Neuron (in vitro differentiated cells): ENCODE data around the gene RPL32.
A peak's percentile ranks its signal among the peaks of the same experiment; 100 is the strongest.
"Not testable (repeated sequence)": the region's sequence is repeated elsewhere in the genome, so short reads cannot be mapped to it uniquely, and the experiment has no call there.

Experiments
- H2AFZ ChIP-seq: one replicate; pipeline ENCODE4 v1.6.1; 2013; ENCODE audit warnings: low read depth, mild to moderate bottlenecking, inconsistent platforms, low read length, moderate library complexity
- H3K27me3 ChIP-seq: one replicate; pipeline ENCODE4 v1.6.1; 2013; ENCODE audit warnings: low read length; ENCODE audit not compliant: insufficient read depth
- H3K36me3 ChIP-seq: one replicate; pipeline ENCODE4 v1.6.1; 2013; ENCODE audit warnings: low read length; ENCODE audit not compliant: insufficient read depth
- H3K4me1 ChIP-seq: one replicate; pipeline ENCODE4 v1.6.1; 2013; ENCODE audit warnings: low read length; ENCODE audit not compliant: insufficient read depth
- H3K4me3 ChIP-seq: 2 replicates; pipeline ENCODE4 v1.5.1; 2013; ENCODE audit warnings: mild to moderate bottlenecking, low read length, moderate library complexity
- H3K9me3 ChIP-seq: one replicate; pipeline ENCODE4 v1.6.1; 2013; ENCODE audit warnings: low read length

RPL32 gene

GRCh38 chr3:12841149-12841969 lies at the start of gene RPL32:
Gene RPL32 (minus strand): TSS chr3:12841565. CDS start chr3:12840237, 1,328 bp downstream.
- Histone ChIP-seq H2AFZ (peak within 1 kb of the TSS; percentile 76), H3K27me3 (peaks cover 4% of the 10 kb centered on the region), H3K4me1 (peaks cover 22% of the 10 kb centered on the region), H3K36me3 (peaks cover 37% of the 10 kb centered on the region), H3K9me3 (no peaks in the 10 kb centered on the region), H3K4me3 (peak within 1 kb of the TSS; percentile 93)

- Histone ChIP-seq H3K36me3 (no peaks in the 10 kb centered on the region), H3K4me1 (peaks cover 2% of the 10 kb centered on the region), H3K4me3 (no peak overlapping the region), H2AFZ (no peak overlapping the region), H3K9me3 (no peaks in the 10 kb centered on the region), H3K27me3 (peaks cover 5% of the 10 kb centered on the region)
These were observed 49.4 kb upstream of the RPL32 start for GRCh38 chr3:12890610-12891390.

DNA sequence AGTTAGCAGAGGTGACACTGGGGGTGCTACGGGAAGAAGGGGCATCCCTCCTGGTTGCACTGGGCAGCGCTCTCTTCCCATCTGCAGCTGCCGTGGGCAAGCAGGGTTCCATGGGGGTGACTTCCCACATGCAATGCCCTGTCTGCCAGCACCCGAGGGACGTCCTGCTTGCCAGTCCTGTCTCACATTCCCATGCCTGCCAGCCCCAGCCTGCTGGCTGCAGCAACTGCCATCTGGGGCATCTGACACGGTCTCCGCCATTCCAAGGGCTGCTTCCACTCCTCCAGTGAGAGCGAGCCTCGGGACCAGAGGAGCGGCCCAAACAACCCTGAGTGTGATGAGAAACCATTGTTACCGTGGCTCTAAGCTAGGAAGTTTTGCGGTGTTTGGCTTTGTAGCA lies 45.4 kb upstream of the RPL32 start:
- Histone ChIP-seq H3K4me3 (no peak overlapping the region), H3K36me3 (no peaks in the 10 kb centered on the region), H3K27me3 (peaks cover 5% of the 10 kb centered on the region), H3K4me1 (peaks cover 1% of the 10 kb centered on the region), H2AFZ (no peak overlapping the region), H3K9me3 (no peaks in the 10 kb centered on the region)

- H3K4me3 ChIP-seq, result no peak overlapping the region
- H3K9me3 ChIP-seq, result no peaks in the 10 kb centered on the region
- H3K36me3 ChIP-seq, result no peaks in the 10 kb centered on the region
- no peaks in the 10 kb centered on the region for H3K4me1 ChIP-seq
- H2AFZ ChIP-seq, result no peak overlapping the region
- peaks cover 5% of the 10 kb centered on the region for H3K27me3 ChIP-seq
These were observed 44.8 kb upstream of the RPL32 start for GRCh38 chr3:12886106-12886679.

DNA sequence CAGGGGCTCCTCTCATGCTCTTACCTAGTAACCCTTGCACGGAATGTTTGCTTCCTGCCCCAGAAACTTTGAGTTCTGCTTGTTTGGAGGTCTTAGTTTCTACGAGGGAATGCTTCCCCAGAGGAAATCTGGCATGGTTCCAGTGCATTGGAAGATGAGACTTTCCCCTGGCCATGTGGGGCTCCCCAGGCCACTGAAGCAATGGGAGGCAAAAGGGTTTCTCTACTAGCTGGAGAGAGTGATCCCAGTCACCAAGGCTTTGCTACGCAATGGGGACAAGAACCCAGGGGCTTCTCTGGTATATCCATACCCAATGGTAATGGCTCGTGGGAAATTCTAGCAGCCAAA lies 44.2 kb upstream of the RPL32 start:
- Histone ChIP-seq H3K36me3 (no peaks in the 10 kb centered on the region), H3K4me1 (no peaks in the 10 kb centered on the region), H3K9me3 (no peaks in the 10 kb centered on the region), H3K4me3 (no peak overlapping the region), H2AFZ (no peak overlapping the region), H3K27me3 (peaks cover 2% of the 10 kb centered on the region)

DNA sequence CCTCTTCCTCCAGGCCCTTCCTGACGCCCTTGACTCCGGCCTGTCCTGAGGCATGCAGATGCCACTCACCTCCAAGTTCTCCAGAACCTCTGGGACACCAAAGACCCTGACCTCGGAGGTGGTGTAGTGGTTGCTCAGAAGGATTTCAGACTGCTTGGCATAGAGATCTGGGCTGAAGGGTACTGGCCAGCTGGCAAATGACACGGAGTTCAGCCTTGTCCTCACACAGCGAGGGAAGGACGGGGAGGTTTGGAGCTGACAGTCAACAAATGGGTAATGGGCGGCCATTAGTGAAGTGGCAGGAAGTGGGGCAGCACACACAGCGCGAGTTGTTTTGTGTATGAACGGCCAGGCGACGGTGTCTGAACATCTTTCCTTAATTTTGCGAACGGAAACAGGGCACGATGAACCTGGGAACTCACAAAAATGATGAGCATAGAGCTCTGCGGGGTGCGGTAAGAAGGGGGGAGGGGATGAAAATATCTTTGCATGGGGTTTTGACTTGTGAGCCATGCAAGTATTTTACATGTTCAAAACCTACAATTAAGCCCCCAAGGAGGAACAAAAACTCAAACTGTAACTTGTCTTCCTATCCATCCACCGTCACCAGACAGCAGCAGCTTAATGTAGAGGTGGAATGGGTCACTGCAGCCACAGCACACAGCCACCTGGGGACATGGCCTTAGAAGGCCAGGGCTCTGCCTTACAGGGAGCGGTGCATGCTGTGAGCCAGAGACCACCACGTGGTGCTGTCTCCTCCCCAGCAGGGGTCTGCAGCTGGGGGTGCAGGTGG lies 43.6 kb upstream of the RPL32 start:
- no peak overlapping the region for H2AFZ ChIP-seq
- no peaks in the 10 kb centered on the region for H3K9me3 ChIP-seq
- H3K4me3 ChIP-seq, result no peak overlapping the region
- H3K36me3 ChIP-seq, result no peaks in the 10 kb centered on the region
- H3K27me3 ChIP-seq, result no peaks in the 10 kb centered on the region
- H3K4me1 ChIP-seq, result no peaks in the 10 kb centered on the region

GRCh38 chr3:12884186-12884680 lies 42.9 kb upstream of the RPL32 start:
- no peaks in the 10 kb centered on the region for H3K9me3 ChIP-seq
- peaks cover 3% of the 10 kb centered on the region for H3K4me1 ChIP-seq
- H3K36me3 ChIP-seq, result no peaks in the 10 kb centered on the region
- no peak overlapping the region for H3K4me3 ChIP-seq
- H2AFZ ChIP-seq, result no peak overlapping the region
- no peaks in the 10 kb centered on the region for H3K27me3 ChIP-seq

- no peak overlapping the region for H3K4me3 ChIP-seq
- H3K36me3 ChIP-seq, result no peaks in the 10 kb centered on the region
- peaks cover 6% of the 10 kb centered on the region for H3K4me1 ChIP-seq
- H3K9me3 ChIP-seq, result no peaks in the 10 kb centered on the region
- H3K27me3 ChIP-seq, result no peaks in the 10 kb centered on the region
- H2AFZ ChIP-seq, result no peak overlapping the region
These were observed 41.3 kb upstream of the RPL32 start for GRCh38 chr3:12882336-12883310.

DNA sequence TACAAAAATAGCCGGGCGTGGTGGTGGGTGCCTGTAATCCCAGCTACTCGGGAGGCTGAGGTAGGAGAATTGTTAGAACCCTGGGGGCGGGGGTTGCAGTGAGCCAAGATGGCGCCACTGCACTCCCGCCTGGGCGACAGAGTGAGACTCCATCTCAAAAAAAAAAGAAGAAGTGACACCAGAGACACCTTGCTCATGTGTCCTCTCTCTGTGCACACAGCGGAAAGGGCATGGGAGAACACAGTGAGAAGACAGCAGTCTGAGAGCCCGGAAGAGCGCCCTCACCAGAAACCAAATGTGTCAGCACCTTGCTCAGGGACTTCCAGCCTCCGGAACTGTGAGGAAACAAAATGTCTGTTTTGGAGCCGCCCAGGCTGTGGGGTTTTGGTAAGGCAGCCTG lies 40.5 kb upstream of the RPL32 start:
- not testable (repeated sequence) for H3K4me3 ChIP-seq, H3K27me3 ChIP-seq, H2AFZ ChIP-seq, H3K9me3 ChIP-seq, H3K36me3 ChIP-seq
- peaks cover 12% of the 10 kb centered on the region for H3K4me1 ChIP-seq

DNA sequence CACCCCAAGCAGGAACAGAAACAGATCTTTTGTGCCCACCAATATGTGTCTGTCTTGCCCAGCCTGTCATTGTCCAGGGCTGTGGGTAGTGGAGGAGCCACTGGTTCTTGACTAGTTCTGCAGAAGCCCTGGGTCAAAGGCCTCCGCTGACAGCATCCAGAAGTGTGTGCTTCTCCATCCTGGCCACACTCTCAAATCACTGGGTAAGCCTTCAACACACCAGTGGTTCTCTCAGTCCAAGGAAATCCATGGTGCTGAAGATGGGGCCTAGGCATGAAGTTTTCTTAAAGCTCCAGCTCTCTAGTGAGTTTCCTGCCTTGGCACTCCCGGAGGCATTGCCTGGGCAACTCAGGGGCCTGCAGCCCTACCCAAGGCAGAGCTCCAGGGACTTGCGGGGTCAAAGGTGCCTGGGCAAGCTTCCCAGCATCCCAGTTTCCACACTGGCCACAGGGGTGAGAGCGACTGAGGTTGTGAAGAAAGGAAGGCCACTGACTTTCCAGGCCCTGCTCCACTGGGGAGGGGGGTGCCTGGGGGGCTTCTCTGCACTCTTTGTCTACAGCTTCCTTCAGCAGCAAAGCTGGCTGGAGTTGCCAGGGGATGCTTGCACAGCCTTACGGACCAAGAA lies 37.9 kb upstream of the RPL32 start:
- H3K27me3 ChIP-seq, result no peaks in the 10 kb centered on the region
- H3K4me3 ChIP-seq, result no peak overlapping the region
- no peaks in the 10 kb centered on the region for H3K36me3 ChIP-seq
- H2AFZ ChIP-seq, result no peak overlapping the region
- peaks cover 29% of the 10 kb centered on the region for H3K4me1 ChIP-seq
- no peaks in the 10 kb centered on the region for H3K9me3 ChIP-seq

GRCh38 chr3:12878758-12879157 lies 37.4 kb upstream of the RPL32 start:
- H2AFZ ChIP-seq, H3K36me3 ChIP-seq, H3K4me3 ChIP-seq, H3K27me3 ChIP-seq, H3K9me3 ChIP-seq: not testable (repeated sequence)
- H3K4me1 ChIP-seq, result peaks cover 29% of the 10 kb centered on the region
